Central memory CD8-positive, alpha-beta T cell (primary cell): Measurements from ENCODE around the gene BAZ1A.
"Not testable (repeated sequence)": the region's sequence is repeated elsewhere in the genome, so short reads cannot be mapped to it uniquely, and the experiment has no call there.

Experiments used
- ATAC-seq: fragments of 150-1000 bp; cut with Tn5 transposase; replicated peaks from 2 replicates; pipeline ENCODE4 v1.10.0; 2022; ENCODE audit warnings: mild to moderate bottlenecking, moderate FRiP score, moderate number of reproducible peaks; ENCODE audit not compliant: poor library complexity, severe bottlenecking; ENCODE audit errors: extremely low read depth
- DNase-seq, 2 donors: peaks; one replicate each; pipeline ENCODE4 v3.0.0; 2021; ENCODE audit warnings: low spot score in 2 of 2
- H3K27ac Mint-ChIP-seq: one replicate; pipeline ENCODE4 v1.8.0; 2022; ENCODE audit warnings: low read depth, mild to moderate bottlenecking, moderate library complexity, mixed read lengths
- H3K27me3 Mint-ChIP-seq: one replicate; pipeline ENCODE4 v1.8.0; 2022; ENCODE audit warnings: mixed read lengths
- H3K36me3 Mint-ChIP-seq: one replicate; pipeline ENCODE4 v1.8.0; 2022; ENCODE audit warnings: mild to moderate bottlenecking, moderate library complexity, mixed read lengths; ENCODE audit not compliant: insufficient read depth
- H3K4me1 Mint-ChIP-seq: one replicate; pipeline ENCODE4 v1.8.0; 2022; ENCODE audit warnings: mixed read lengths
- H3K4me3 Mint-ChIP-seq: one replicate; pipeline ENCODE4 v1.8.0; 2022; ENCODE audit warnings: mild to moderate bottlenecking, moderate library complexity, mixed read lengths
- H3K9me3 Mint-ChIP-seq: one replicate; pipeline ENCODE4 v1.8.0; 2022; ENCODE audit warnings: mixed read lengths

BAZ1A gene

DNA sequence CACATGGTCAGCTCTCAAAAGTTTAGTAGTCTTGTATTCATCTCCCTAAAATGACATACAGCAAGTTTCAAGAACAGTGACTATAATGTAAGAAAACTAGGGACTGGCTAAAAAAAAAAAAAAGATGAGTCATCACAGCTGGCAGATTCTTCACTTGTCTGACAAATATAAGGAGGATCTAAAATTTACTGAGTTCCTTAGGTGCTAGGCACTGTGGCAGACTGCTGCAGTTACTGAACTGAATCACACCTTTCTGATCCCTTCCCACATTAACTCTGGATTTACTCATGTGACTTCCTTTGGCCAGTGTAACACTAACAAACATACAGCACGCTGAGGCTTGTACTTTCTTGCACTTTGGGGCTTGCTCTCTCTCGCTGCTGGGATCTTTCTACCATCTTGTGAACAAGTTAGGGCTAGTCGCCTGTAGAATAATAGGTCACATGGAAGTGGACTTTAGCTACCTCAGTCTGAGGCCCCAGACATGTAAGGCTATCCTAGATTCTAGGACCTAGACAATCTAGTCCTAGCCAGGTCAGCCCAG, 32.1 kb downstream of the BAZ1A start:
- H3K4me3 Mint-ChIP-seq = peak overlapping the region; percentile 6
- peaks cover 16% of the 10 kb centered on the region for H3K36me3 Mint-ChIP-seq
- peaks cover 21% of the 10 kb centered on the region for H3K4me1 Mint-ChIP-seq
- H3K9me3 Mint-ChIP-seq = no peaks in the 10 kb centered on the region
- DNase-seq (no peak), ATAC-seq (peak; percentile 46)
- H3K27ac Mint-ChIP-seq = peak overlapping the region; percentile 81
- H3K27me3 Mint-ChIP-seq = no peaks in the 10 kb centered on the region

DNA sequence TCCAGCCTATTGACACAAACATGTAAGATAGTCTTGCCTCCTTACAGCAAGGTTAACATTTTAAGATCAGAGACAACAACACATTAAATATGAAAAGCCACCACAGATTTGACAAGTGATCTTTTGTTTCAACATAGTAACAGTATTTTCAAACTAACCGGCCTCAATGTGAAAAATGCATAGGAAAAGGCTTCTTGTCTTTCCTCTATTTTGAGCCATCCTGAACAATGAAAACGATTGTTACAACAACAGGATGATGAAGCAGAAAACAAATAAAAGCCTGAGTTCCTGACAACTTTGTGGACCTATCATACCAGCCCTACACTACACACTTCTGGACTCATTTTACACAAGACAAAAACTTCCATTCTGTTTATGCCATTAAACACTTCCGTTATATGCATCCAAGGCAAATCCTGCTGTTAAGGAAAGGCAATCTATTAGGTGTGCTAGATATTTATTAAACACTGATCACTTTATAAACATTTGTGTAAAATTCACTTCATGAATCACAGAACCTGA, 37.3 kb downstream of the BAZ1A start:
- peaks cover 38% of the 10 kb centered on the region for H3K4me1 Mint-ChIP-seq
- peaks cover 8% of the 10 kb centered on the region for H3K36me3 Mint-ChIP-seq
- H3K27me3 Mint-ChIP-seq = no peaks in the 10 kb centered on the region
- H3K9me3 Mint-ChIP-seq = no peaks in the 10 kb centered on the region
- ATAC-seq (no peak), DNase-seq (no peak)
- no peak overlapping the region for H3K27ac Mint-ChIP-seq
- H3K4me3 Mint-ChIP-seq = no peak overlapping the region

DNA sequence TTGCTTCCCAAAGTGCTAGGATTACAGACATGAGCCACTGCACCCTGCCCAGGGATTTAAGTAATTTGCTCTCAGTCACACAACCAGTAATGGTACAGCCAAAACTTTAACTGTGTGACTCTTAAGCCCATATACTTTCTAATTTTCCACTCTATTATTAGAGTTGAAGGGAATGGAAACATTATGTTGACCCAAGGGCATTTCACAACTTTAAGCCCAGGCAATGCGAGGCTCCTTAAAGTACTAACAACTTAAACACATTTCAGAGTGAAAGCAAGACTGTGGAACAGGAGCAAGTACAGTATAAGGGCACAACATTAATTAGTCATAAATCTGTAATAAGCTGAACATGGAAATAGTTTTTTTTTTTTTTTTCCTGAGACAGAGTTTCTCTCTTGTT, 39.8 kb downstream of the BAZ1A start:
- Mint-ChIP-seq H3K4me3 (no peak overlapping the region), H3K9me3 (no peaks in the 10 kb centered on the region), H3K27ac (no peak overlapping the region), H3K36me3 (peaks cover 6% of the 10 kb centered on the region), H3K4me1 (peaks cover 42% of the 10 kb centered on the region), H3K27me3 (no peaks in the 10 kb centered on the region)
- ATAC-seq = no peak
- no peak for DNase-seq

DNA sequence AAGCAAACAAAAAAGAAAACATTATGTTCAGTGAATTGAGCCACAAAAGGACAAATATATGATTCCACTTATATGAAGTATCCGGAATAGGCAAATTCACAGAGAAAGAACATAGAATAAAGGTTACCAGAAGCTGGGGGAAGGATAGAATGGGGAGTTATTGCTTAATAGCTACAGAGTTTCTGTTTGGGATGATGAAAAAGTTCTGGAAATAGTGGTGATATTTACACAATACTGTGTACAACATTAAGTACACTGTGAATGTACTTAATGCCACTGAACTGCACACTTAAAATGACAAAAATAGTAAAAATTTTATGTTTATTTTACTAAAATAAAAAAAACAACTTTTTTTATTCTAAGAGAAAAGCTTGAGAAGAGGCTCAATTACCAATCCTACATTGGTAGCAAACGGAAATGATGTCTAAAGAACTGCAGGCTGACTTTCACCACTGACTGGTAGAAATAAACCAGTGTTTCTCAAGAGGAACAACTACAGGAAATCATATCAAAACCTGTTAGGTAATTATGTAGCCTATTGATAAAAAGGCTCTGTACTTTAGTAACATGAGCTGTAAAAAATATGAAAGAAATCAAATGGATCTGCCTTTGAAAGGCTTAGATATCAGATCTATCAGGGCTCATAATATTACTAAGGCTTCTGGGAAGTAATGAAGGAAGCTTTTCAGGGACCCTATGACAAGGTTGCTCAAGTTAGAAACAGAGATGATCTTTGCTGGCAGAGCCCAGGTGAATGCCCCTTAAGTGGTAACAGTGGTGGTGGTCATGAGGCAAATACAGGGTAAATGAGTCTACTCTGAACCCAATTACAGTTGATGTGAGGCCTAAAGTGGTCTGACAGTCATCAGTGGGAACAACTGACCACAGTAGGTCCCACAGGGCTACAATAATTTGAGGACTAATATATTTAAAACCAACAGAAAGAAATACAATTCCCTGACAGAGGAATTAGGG, 41.3 kb downstream of the BAZ1A start:
- DNase-seq = no peak

DNA sequence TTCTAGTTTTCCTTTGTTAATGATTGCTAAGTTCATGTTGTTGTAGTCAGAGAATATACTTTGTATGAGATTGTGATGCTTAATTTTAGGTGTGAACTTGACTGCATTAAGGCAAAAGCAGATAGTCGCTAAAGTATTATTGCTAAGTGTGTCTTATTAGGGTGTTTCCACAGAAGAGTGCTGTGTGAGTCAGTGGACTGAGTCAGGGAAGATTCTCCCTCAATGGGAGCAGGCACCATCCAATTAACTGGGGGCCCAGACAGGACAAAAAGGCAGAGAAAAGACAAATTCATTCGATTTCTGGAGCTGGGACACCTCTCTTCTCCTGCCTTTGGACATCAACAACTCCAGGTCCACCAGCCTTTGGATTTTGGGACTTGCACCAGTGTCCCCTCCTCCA, 48.5 kb downstream of the BAZ1A start:
- Mint-ChIP-seq H3K27ac (no peak overlapping the region), H3K36me3 (peaks cover 43% of the 10 kb centered on the region), H3K4me1 (peaks cover 40% of the 10 kb centered on the region), H3K27me3 (no peaks in the 10 kb centered on the region), H3K9me3 (no peaks in the 10 kb centered on the region), H3K4me3 (no peak overlapping the region)
- DNase-seq (no peak), ATAC-seq (no peak)

More for the DNA sequence above, 41.3 kb downstream of the BAZ1A start:
- peak; percentile 80 for ATAC-seq
- H3K9me3 Mint-ChIP-seq = no peaks in the 10 kb centered on the region
- no peak overlapping the region for H3K4me3 Mint-ChIP-seq
- H3K27me3 Mint-ChIP-seq = no peaks in the 10 kb centered on the region
- peaks cover 51% of the 10 kb centered on the region for H3K4me1 Mint-ChIP-seq
- H3K36me3 Mint-ChIP-seq = peaks cover 9% of the 10 kb centered on the region
- peak overlapping the region; percentile 76 for H3K27ac Mint-ChIP-seq

DNA sequence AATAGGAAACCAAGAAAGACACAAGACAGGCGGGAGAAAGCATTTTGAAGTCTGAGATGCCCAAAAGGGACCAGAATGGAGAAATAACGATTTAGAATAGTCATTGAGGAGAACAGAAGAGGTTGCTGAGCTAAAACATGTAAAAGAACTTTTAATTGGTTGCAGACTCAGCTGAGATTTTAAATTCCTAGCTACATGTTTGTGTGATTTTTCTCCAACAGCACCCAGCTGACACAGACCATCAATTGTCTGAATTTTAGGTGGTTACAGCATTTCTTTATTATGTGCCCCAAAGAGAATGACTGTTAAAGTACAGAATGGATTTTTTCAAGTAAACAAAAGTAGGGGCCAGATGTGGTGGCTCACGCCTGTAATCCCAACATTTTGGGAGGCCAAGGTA, 50.3 kb downstream of the BAZ1A start:
- Mint-ChIP-seq H3K9me3 (no peaks in the 10 kb centered on the region), H3K36me3 (peaks cover 48% of the 10 kb centered on the region), H3K4me3 (no peak overlapping the region), H3K4me1 (peaks cover 37% of the 10 kb centered on the region), H3K27me3 (no peaks in the 10 kb centered on the region), H3K27ac (peak overlapping the region; percentile 6)
- no peak for ATAC-seq
- no peak for DNase-seq

DNA sequence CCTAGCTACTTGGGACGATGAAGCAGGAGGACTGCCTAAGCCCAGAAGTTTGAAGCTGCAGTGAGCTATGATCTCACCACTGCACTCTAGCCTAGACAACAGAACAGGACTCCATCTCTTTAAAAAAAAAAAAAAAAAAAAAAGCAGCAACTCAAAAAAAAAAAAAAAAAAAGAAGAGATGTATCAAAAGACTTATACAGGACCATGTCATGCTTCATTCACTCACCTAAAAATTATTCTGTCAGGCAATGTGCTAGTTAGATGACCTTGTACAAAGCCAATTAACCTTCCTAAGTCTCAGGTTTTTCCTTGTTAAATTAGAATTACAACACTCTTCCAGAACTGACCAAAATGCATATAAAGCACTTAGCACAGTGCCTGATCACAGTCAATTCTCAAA, 50.9 kb downstream of the BAZ1A start:
- peaks cover 31% of the 10 kb centered on the region for H3K4me1 Mint-ChIP-seq
- H3K36me3 Mint-ChIP-seq = peaks cover 49% of the 10 kb centered on the region
- DNase-seq (no peak), ATAC-seq (no peak)
- no peaks in the 10 kb centered on the region for H3K9me3 Mint-ChIP-seq
- no peaks in the 10 kb centered on the region for H3K27me3 Mint-ChIP-seq
- H3K4me3 Mint-ChIP-seq = no peak overlapping the region
- H3K27ac Mint-ChIP-seq = peak overlapping the region; percentile 6

DNA sequence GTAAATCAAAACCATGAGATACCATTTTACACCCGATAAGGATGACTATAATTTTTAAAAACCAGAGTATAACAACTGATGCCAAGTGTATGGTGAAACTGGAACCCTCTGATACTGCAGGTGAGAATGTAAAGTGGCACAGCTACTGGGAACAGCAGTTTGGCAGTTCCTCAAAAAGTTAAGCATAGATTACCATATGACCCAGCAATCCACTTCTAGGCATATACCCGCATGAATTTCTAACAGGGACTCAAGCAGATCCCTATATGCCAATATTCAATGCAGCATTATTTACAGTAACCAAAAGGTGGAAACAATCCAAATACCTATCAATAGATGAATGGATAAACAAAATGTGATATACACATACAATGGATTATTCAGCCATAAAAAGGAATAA, 57.4 kb downstream of the BAZ1A start:
- Mint-ChIP-seq H3K27me3 (no peaks in the 10 kb centered on the region), H3K36me3 (peaks cover 23% of the 10 kb centered on the region), H3K4me1 (peaks cover 13% of the 10 kb centered on the region)

DNA sequence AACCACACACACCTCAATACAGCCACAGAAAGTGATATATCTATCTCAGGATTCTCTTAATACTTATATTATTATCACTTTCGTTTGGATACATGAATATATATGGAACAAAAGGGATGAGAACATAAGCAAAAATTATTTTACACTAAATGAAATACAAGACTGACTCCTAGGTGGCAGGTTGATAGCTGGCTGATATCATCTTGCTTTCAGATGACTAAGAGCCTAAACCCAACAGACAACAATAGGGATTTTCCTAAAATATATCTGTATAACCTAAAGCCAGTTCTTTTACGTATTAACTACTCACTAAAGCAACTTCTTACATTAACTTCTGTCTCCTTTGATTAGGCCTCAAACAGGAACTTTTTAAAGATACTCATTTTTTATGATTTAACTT, 65.1 kb downstream of the BAZ1A start:
- H3K9me3 Mint-ChIP-seq = peaks cover 5% of the 10 kb centered on the region
- H3K4me3 Mint-ChIP-seq = no peak overlapping the region
- H3K27ac Mint-ChIP-seq = peak overlapping the region; percentile 65
- no peaks in the 10 kb centered on the region for H3K27me3 Mint-ChIP-seq
- H3K4me1 Mint-ChIP-seq = peaks cover 12% of the 10 kb centered on the region
- no peak for DNase-seq
- peaks cover 28% of the 10 kb centered on the region for H3K36me3 Mint-ChIP-seq
- peak; percentile 14 for ATAC-seq

More for the DNA sequence above, 57.4 kb downstream of the BAZ1A start:
- ATAC-seq (no peak), DNase-seq (no peak)
- no peak overlapping the region for H3K27ac Mint-ChIP-seq
- H3K9me3 Mint-ChIP-seq = no peaks in the 10 kb centered on the region
- no peak overlapping the region for H3K4me3 Mint-ChIP-seq

DNA sequence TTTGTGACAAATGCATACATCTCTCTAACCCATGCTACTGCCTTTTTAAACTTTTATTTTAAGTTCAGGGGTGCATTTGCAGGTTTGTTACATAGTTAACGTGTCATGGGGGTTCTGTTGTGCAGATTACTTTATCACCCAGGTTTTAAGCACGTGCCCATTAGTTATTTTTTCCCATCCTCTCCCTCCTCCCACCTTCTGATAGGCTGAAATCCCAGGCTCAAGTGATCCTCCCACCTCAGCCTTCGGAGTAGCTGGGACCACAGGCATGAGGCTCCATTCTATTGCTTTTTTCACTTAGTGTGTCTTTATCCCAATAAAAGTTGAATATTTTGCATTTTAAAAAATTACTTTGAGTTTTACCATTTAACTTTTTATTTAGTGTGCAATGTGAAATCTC, 68.9 kb downstream of the BAZ1A start:
- ATAC-seq (no peak), DNase-seq (no peak)
- no peak overlapping the region for H3K4me3 Mint-ChIP-seq
- peaks cover 5% of the 10 kb centered on the region for H3K9me3 Mint-ChIP-seq
- peaks cover 42% of the 10 kb centered on the region for H3K36me3 Mint-ChIP-seq
- H3K4me1 Mint-ChIP-seq = no peaks in the 10 kb centered on the region
- no peak overlapping the region for H3K27ac Mint-ChIP-seq
- H3K27me3 Mint-ChIP-seq = no peaks in the 10 kb centered on the region

DNA sequence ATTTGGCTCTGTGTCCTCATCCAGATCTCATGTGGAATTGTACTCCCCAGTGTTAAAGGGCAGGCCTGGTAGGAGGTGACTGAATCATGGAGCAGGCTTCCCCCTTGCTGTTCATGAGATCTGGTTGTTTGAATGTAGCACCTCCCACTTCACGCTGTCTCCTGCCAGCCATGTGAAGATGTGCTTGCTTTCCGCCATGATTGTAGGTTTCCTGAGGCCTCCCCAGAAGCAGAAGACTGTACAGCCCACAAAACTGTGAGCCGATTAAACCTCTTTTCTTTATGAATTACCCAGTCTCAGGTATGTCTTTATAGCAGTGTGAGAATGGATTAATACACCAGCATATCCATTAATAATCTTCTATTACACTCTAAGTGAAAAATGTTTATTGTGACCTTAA, 70.2 kb downstream of the BAZ1A start:
- Mint-ChIP-seq H3K9me3 (peaks cover 5% of the 10 kb centered on the region), H3K4me3 (no peak overlapping the region), H3K36me3 (peaks cover 53% of the 10 kb centered on the region), H3K27me3 (no peaks in the 10 kb centered on the region), H3K4me1 (no peaks in the 10 kb centered on the region), H3K27ac (no peak overlapping the region)
- no peak for ATAC-seq
- DNase-seq = no peak

DNA sequence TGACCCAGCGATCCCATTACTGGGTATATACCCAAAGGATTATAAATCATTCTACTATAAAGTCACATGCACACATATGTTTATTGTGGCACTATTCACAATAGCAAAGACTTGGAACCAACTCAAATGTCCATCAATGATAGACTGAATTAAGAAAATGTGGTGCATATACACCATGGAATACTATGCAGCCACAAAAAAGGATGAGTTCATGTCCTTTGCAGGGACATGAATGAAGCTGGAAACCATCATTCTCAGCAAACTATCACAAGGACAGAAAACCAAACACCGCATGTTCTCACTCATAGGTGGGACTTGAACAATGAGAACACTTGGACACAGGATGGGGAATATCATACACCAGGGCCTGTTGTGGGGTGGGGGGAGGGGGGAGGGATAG, 76.3 kb downstream of the BAZ1A start:
- H3K36me3 Mint-ChIP-seq = peaks cover 52% of the 10 kb centered on the region
- not testable (repeated sequence) for H3K27ac Mint-ChIP-seq, H3K9me3 Mint-ChIP-seq, DNase-seq, H3K4me3 Mint-ChIP-seq, H3K27me3 Mint-ChIP-seq, H3K4me1 Mint-ChIP-seq, ATAC-seq
